DOHH2 (cell line): ENCODE measurements around the gene FBXO45.
"Not testable (repeated sequence)": the region's sequence is repeated elsewhere in the genome, so short reads cannot be mapped to it uniquely, and the experiment has no call there.

ENCODE experiments used
- H3F3A ChIP-seq: fragments of 200-600 bp; sonication (generic), shearing (Covaris generic); 2 replicates; pipeline ENCODE4 v1.6.0; 2016; ENCODE audit warnings: antibody characterized with exemption, mild to moderate bottlenecking; ENCODE audit not compliant: control insufficient read depth, insufficient read depth
- H3K27ac ChIP-seq: fragments of 200-600 bp; sonication (generic); 2 replicates; pipeline ENCODE4 v1.5.1; 2014; ENCODE audit warnings: low read depth, mild to moderate bottlenecking, low read length, moderate library complexity
- H3K27me3 ChIP-seq: fragments of 200-600 bp; sonication (generic); 2 replicates; pipeline ENCODE4 v1.6.1; 2014; ENCODE audit warnings: mild to moderate bottlenecking, low read length, mixed read lengths; ENCODE audit not compliant: control insufficient read depth
- H3K36me3 ChIP-seq: fragments of 200-600 bp; sonication (generic); 2 replicates; pipeline ENCODE4 v1.6.1; 2014; ENCODE audit warnings: mild to moderate bottlenecking, low read length, moderate library complexity, mixed read lengths; ENCODE audit not compliant: control insufficient read depth
- H3K4me1 ChIP-seq: fragments of 200-600 bp; sonication (generic); 2 replicates; pipeline ENCODE4 v1.6.1; 2014; ENCODE audit warnings: mild to moderate bottlenecking, low read length, mixed read lengths; ENCODE audit not compliant: control insufficient read depth
- H3K4me2 ChIP-seq: fragments of 200-600 bp; sonication (generic); 2 replicates; pipeline ENCODE4 v1.6.0; 2014; ENCODE audit warnings: mild to moderate bottlenecking, low read length, moderate library complexity
- H3K4me3 ChIP-seq: fragments of 200-600 bp; sonication (generic); 2 replicates; pipeline ENCODE4 v1.5.1; 2014; ENCODE audit warnings: mild to moderate bottlenecking, low read length, mixed read lengths
- H3K79me2 ChIP-seq: fragments of 200-600 bp; sonication (generic); 2 replicates; pipeline ENCODE4 v1.6.1; 2014; ENCODE audit warnings: mild to moderate bottlenecking, low read length, mixed read lengths; ENCODE audit not compliant: control insufficient read depth
- H3K9me2 ChIP-seq: fragments of 200-600 bp; sonication (generic); replicated peaks from 2 replicates; pipeline ENCODE4 v1.6.1; 2014; ENCODE audit warnings: mild to moderate bottlenecking, low read length, mixed read lengths; ENCODE audit not compliant: control insufficient read depth
- H3K9me3 ChIP-seq: fragments of 200-600 bp; sonication (generic); 2 replicates; pipeline ENCODE4 v1.6.1; 2014; ENCODE audit warnings: antibody characterized with exemption, low read length, mixed read lengths; ENCODE audit not compliant: control insufficient read depth, insufficient read depth
- H4K20me1 ChIP-seq: fragments of 200-600 bp; sonication (generic); 2 replicates; pipeline ENCODE4 v1.6.0; 2014; ENCODE audit warnings: low read depth, mild to moderate bottlenecking, antibody characterized with exemption, low read length, moderate library complexity; ENCODE audit not compliant: control insufficient read depth, insufficient read depth
- EZH2phosphoT487 ChIP-seq: fragments of 200-600 bp; sonication (generic); IDR thresholded peaks from 2 replicates; pipeline ENCODE4 v1.6.1; 2017; ENCODE audit warnings: borderline replicate concordance, mild to moderate bottlenecking, antibody characterized with exemption, low read length, moderate library complexity, mixed read lengths
- TF ChIP-seq, protein P1 (sequence below): fragments of 200-600 bp; sonication (generic); IDR thresholded peaks from one replicate; pipeline ENCODE4 v1.5.1; 2014; ENCODE audit warnings: antibody characterized with exemption, mild to moderate bottlenecking, low read depth, low read length; ENCODE audit not compliant: poor library complexity, severe bottlenecking

FBXO45 gene

DNA sequence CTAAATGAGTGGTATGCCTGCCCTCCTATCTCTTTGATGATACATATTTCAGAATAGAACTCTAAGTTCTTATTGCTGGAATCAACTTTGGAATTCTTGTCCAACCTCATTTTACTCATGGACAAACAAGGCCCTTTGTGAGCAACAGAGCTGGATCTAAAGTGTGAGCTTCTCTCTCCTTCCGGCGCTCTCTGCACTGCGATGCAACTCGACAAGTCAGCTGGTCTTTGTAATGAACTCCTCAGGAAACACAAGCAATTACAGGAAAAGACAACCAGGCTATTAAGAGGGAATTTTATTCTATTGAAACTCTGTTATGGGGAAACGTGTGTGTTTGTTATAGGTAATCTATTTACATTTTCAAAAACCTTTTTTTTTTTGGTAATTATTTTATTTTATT, 50.8 kb downstream of the FBXO45 start:
- no peaks in the 10 kb centered on the region for H3K27me3 ChIP-seq
- H3K9me2 ChIP-seq, result no peaks in the 10 kb centered on the region
- H3K4me2 ChIP-seq, result no peak overlapping the region
- TF ChIP-seq, protein P1, sequence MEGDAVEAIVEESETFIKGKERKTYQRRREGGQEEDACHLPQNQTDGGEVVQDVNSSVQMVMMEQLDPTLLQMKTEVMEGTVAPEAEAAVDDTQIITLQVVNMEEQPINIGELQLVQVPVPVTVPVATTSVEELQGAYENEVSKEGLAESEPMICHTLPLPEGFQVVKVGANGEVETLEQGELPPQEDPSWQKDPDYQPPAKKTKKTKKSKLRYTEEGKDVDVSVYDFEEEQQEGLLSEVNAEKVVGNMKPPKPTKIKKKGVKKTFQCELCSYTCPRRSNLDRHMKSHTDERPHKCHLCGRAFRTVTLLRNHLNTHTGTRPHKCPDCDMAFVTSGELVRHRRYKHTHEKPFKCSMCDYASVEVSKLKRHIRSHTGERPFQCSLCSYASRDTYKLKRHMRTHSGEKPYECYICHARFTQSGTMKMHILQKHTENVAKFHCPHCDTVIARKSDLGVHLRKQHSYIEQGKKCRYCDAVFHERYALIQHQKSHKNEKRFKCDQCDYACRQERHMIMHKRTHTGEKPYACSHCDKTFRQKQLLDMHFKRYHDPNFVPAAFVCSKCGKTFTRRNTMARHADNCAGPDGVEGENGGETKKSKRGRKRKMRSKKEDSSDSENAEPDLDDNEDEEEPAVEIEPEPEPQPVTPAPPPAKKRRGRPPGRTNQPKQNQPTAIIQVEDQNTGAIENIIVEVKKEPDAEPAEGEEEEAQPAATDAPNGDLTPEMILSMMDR, result no peak
- TF ChIP-seq EZH2phosphoT487, result no peak
- no peak overlapping the region for H3K4me3 ChIP-seq
- no peaks in the 10 kb centered on the region for H3K36me3 ChIP-seq
- H3K27ac ChIP-seq, result no peak overlapping the region
- H3K9me3 ChIP-seq, result no peaks in the 10 kb centered on the region
- H3F3A ChIP-seq, result no peaks in the 10 kb centered on the region
- H4K20me1 ChIP-seq, result no peaks in the 10 kb centered on the region
- H3K4me1 ChIP-seq, result peaks cover 14% of the 10 kb centered on the region
- no peaks in the 10 kb centered on the region for H3K79me2 ChIP-seq

GRCh38 chr3:196619627-196620026, 51.2 kb downstream of the FBXO45 start:
- not testable (repeated sequence) for H3K9me2 ChIP-seq, H3K4me2 ChIP-seq, H3K36me3 ChIP-seq, H3K27ac ChIP-seq, H3K27me3 ChIP-seq, H3F3A ChIP-seq, H3K79me2 ChIP-seq, H3K4me3 ChIP-seq, H4K20me1 ChIP-seq, H3K9me3 ChIP-seq
- H3K4me1 ChIP-seq, result peaks cover 17% of the 10 kb centered on the region

DNA sequence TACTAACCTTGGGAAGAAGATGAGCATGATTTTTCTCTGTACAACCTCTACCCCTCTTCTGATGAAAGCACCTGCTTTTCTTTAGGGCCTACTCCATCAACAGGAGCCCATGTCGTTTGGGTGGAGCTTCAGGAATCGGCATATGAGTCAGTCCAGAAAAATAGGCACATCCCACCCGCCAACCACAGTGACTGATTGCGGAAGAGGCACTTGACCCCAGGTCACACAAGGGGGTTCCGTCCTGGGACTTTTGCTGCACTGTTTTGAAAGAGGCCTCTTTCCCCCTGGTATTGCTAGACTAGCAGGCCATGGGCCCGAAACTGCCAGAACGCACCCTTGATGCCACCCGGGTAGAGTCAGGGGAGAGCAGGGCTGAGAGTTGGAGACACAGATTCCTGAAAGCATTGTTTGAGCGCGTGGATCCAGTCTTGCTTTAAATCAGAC, 51.7 kb downstream of the FBXO45 start:
- no peak for TF ChIP-seq EZH2phosphoT487
- TF ChIP-seq, protein P1, result no peak
- no peak overlapping the region for H3K4me2 ChIP-seq
- no peaks in the 10 kb centered on the region for H3K9me2 ChIP-seq
- 0 out of 2 replicates have a peak, but pooled peaks cover 2% of the 10 kb centered on the region for H3K27me3 ChIP-seq
- H3K4me3 ChIP-seq, result no peak overlapping the region
- H3K79me2 ChIP-seq, result no peaks in the 10 kb centered on the region
- H3K9me3 ChIP-seq, result no peaks in the 10 kb centered on the region
- H3K36me3 ChIP-seq, result no peaks in the 10 kb centered on the region
- peaks cover 18% of the 10 kb centered on the region for H3K4me1 ChIP-seq
- no peaks in the 10 kb centered on the region for H4K20me1 ChIP-seq
- H3F3A ChIP-seq, result no peaks in the 10 kb centered on the region
- H3K27ac ChIP-seq, result no peak overlapping the region

- peaks cover 18% of the 10 kb centered on the region for H3K4me1 ChIP-seq
- no peaks in the 10 kb centered on the region for H3K9me3 ChIP-seq
- no peaks in the 10 kb centered on the region for H3F3A ChIP-seq
- no peak overlapping the region for H3K4me3 ChIP-seq
- no peaks in the 10 kb centered on the region for H3K79me2 ChIP-seq
- TF ChIP-seq, protein P1, result no peak
- no peak for TF ChIP-seq EZH2phosphoT487
- no peaks in the 10 kb centered on the region for H3K36me3 ChIP-seq
- no peaks in the 10 kb centered on the region for H3K9me2 ChIP-seq
- no peaks in the 10 kb centered on the region for H4K20me1 ChIP-seq
- 0 out of 2 replicates have a peak, but pooled peaks cover 2% of the 10 kb centered on the region for H3K27me3 ChIP-seq
- H3K4me2 ChIP-seq, result no peak overlapping the region
- H3K27ac ChIP-seq, result no peak overlapping the region
These were observed 52.2 kb downstream of the FBXO45 start for GRCh38 chr3:196620684-196621083.
